Ishikawa (cell line): ENCODE measurements around the gene MLN.

Source experiments
- CEBPB ChIP-seq: IDR thresholded peaks from 2 replicates; pipeline ENCODE4 v1.6.1; 2012
- EGR1 ChIP-seq: IDR thresholded peaks from 2 replicates; pipeline ENCODE4 v1.6.1; 2012
- EP300 ChIP-seq: IDR thresholded peaks from 2 replicates; pipeline ENCODE4 v1.6.1; 2012; ENCODE audit warnings: borderline replicate concordance
- MAX ChIP-seq: IDR thresholded peaks from 2 replicates; pipeline ENCODE4 v1.6.1; 2012
- NFIC ChIP-seq: IDR thresholded peaks from 2 replicates; pipeline ENCODE4 v1.6.1; 2012
- RAD21 ChIP-seq: IDR thresholded peaks from 2 replicates; pipeline ENCODE4 v1.6.1; 2012; ENCODE audit warnings: low read depth
- REST ChIP-seq: IDR thresholded peaks from 2 replicates; pipeline ENCODE4 v1.6.1; 2012; ENCODE audit warnings: low read depth, mild to moderate bottlenecking
- TAF1 ChIP-seq: IDR thresholded peaks from 2 replicates; pipeline ENCODE4 v1.6.1; 2012; ENCODE audit warnings: low read depth, mild to moderate bottlenecking
- TCF12 ChIP-seq: IDR thresholded peaks from 2 replicates; pipeline ENCODE4 v1.6.1; 2012; ENCODE audit warnings: low read depth
- YY1 ChIP-seq: IDR thresholded peaks from 2 replicates; pipeline ENCODE4 v1.6.1; 2012; ENCODE audit warnings: low read depth

GRCh38 chr6:33763483-33763882, 40.3 kb downstream of the MLN start:
- TF ChIP-seq RAD21 = no peak
- no peak for TF ChIP-seq TAF1
- TF ChIP-seq EP300 = no peak
- no peak for TF ChIP-seq CEBPB
- no peak for TF ChIP-seq TCF12
- TF ChIP-seq EGR1 = no peak
- no peak for TF ChIP-seq MAX
- TF ChIP-seq YY1 = no peak
- no peak for TF ChIP-seq REST
- TF ChIP-seq NFIC = no peak
